ENCODE measurements around the gene CCNB1IP1. TPM values are rescaled to one million over a fixed set of nuclear protein-coding genes. Genes with fewer than 3 reads are reported as not detected.
A peak's percentile ranks its signal among the peaks of the same experiment; 100 is the strongest.
"Not testable (repeated sequence)": the region's sequence is repeated elsewhere in the genome, so short reads cannot be mapped to it uniquely, and the experiment has no call there.

Gene CCNB1IP1
- total and polyA plus RNA-seq, 5 donors from 2014 or later, result 9.7 to 21.2 (median 15.3) TPM

DNA sequence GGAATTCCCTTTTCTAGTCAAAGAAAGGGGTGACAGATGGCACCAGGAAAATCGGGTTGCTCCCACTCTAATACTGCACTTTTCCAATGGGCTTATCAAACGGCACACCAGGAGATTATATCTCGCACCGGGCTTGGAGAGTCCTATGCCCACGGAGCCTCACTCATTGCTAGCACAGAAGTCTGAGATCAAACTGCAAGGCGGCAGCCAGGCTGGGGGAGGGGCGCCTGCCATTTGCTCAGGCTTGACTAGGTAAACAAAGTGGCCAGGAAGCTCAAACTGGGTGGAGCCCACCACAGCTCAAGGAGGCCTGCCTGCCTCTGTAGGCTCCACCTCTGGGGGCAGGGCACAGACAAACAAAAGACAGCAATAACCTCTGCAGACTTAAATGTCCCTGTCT is 52.8 kb downstream of the CCNB1IP1 start:
- Mint-ChIP-seq H3K36me3 (peaks cover 60% of the 10 kb centered on the region), H3K27ac (peak overlapping the region; percentile 1 to 84 (median 82)), H3K4me3 (peak overlapping the region; percentile 44 to 61 (median 54)), H3K9me3 (peaks cover 2 to 20% (median 10%) of the 10 kb centered on the region in 7 donors), H3K4me1 (peaks cover 17 to 43% (median 27%) of the 10 kb centered on the region in 4 donors)
- not testable (repeated sequence) for H3K27ac ChIP-seq (ENCODE audit: insufficient read depth, low read length, poor library complexity, severe bottlenecking); H3K4me3 ChIP-seq (ENCODE audit: low read depth, low read length); H3K27me3 ChIP-seq (ENCODE audit: control insufficient read depth, insufficient read depth, low read length); H3K9me3 ChIP-seq (ENCODE audit: control insufficient read depth in 2 of 2, low read length in 2 of 2); H3K27me3 Mint-ChIP-seq; H3K36me3 ChIP-seq (ENCODE audit: control insufficient read depth, insufficient read depth, low read length); ATAC-seq (ENCODE audit: low read depth in 2 of 2)
- peaks cover 18% of the 10 kb centered on the region for H3K4me1 ChIP-seq (ENCODE audit: control insufficient read depth, insufficient read depth, low read length, poor library complexity, severe bottlenecking)
- peak in 2 of 3 donors; percentile 41 to 67 for DNase-seq

DNA sequence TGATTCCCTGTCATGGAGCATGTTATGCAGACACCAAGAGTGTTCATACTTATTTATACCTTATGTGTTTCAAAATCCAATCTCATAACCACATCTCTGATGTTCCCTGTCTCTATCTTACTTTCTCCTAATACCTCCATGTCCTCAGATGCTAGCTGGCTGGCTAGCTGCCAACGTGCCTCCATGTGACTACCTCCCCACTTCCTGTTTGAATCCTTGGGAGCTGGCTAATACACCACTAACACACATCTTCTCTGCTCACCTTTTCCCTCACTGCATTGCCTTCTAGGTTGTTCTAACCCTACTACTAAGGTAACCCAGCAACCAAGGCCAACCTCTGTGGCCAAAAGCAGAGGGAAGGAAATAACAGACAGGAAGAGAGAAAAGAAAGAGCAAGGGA is 54.7 kb downstream of the CCNB1IP1 start:
- Mint-ChIP-seq H3K36me3 (peaks cover 68% of the 10 kb centered on the region), H3K4me3 (peak overlapping the region in 2 of 4 donors; percentile 0 to 31), H3K27me3 (no peaks in the 10 kb centered on the region), H3K9me3 (peaks cover 4 to 30% (median 10%) of the 10 kb centered on the region in 7 donors), H3K27ac (peak overlapping the region in 2 of 3 donors; percentile 2 to 38), H3K4me1 (peaks cover 20 to 43% (median 27%) of the 10 kb centered on the region in 4 donors)
- ATAC-seq (ENCODE audit: low read depth in 2 of 2), result no peak
- no peak overlapping the region for H3K27ac ChIP-seq (ENCODE audit: insufficient read depth, low read length, poor library complexity, severe bottlenecking)
- H3K36me3 ChIP-seq (ENCODE audit: control insufficient read depth, insufficient read depth, low read length), result peaks cover 2% of the 10 kb centered on the region
- H3K9me3 ChIP-seq (ENCODE audit: control insufficient read depth in 2 of 2, low read length in 2 of 2), result peaks cover 0 to 12% of the 10 kb centered on the region in 2 experiments
- no peak overlapping the region for H3K4me3 ChIP-seq (ENCODE audit: low read depth, low read length)
- DNase-seq, result peak in 1 of 3 donors; percentile 54
- peaks cover 18% of the 10 kb centered on the region for H3K4me1 ChIP-seq (ENCODE audit: control insufficient read depth, insufficient read depth, low read length, poor library complexity, severe bottlenecking)
- no peaks in the 10 kb centered on the region for H3K27me3 ChIP-seq (ENCODE audit: control insufficient read depth, insufficient read depth, low read length)

DNA sequence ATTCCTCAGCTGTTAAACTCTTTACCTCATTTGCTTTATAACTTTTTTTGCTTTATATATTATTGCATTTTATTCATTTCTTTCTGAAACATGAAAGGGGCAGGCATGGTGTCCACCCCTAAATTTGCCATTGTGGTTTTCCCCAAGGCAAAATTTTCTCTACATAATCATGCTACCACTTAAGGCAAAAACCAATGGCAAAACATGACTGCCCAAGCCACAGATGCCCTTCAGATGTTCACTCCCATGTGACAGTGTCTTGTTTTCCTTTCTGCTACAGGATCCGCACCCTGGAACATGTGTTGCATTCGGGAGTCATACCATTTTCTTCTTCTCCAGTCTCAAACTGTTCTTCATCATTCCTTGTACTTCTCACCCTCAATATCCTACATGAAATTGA is 55.7 kb downstream of the CCNB1IP1 start:
- peaks cover 3 to 22% of the 10 kb centered on the region in 2 experiments for H3K9me3 ChIP-seq (ENCODE audit: control insufficient read depth in 2 of 2, low read length in 2 of 2)
- no peaks in the 10 kb centered on the region for H3K27me3 Mint-ChIP-seq

DNA sequence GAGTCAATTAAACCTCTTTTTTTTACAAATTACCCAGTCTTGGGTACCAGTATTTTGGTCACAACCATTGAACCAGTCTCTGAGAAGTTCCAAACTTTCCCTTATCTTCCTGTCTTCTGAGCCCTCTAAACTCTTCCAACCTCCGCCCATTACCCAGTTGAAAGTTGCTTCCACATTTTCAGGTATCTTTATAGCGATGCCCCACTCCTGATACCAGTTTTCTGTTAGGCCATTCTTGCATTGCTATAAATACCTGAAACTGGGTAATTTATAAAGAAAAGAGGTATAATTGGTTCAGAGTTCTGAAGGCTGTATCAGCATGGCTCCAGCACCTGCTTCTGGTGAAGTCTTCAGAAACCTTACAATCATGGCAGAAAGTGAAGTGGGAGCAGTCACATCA is 59.0 kb downstream of the CCNB1IP1 start:
- Mint-ChIP-seq H3K4me1 (peaks cover 10 to 20% (median 14%) of the 10 kb centered on the region in 4 donors), H3K9me3 (peaks cover 5 to 38% (median 12%) of the 10 kb centered on the region in 7 donors), H3K4me3 (no peak overlapping the region), H3K27me3 (no peaks in the 10 kb centered on the region), H3K27ac (no peak overlapping the region), H3K36me3 (peaks cover 48% of the 10 kb centered on the region)
- Histone ChIP-seq H3K4me1 (ENCODE audit: control insufficient read depth, insufficient read depth, low read length, poor library complexity, severe bottlenecking) (peaks cover 8% of the 10 kb centered on the region), H3K27me3 (ENCODE audit: control insufficient read depth, insufficient read depth, low read length) (no peaks in the 10 kb centered on the region), H3K36me3 (ENCODE audit: control insufficient read depth, insufficient read depth, low read length) (no peaks in the 10 kb centered on the region), H3K9me3 (ENCODE audit: control insufficient read depth in 2 of 2, low read length in 2 of 2) (peaks cover 9 to 33% of the 10 kb centered on the region in 2 experiments), H3K4me3 (ENCODE audit: low read depth, low read length) (no peak overlapping the region), H3K27ac (ENCODE audit: insufficient read depth, low read length, poor library complexity, severe bottlenecking) (no peak overlapping the region)
- ATAC-seq (ENCODE audit: low read depth in 2 of 2) (no peak), DNase-seq (no peak)

More for the DNA sequence above, 55.7 kb downstream of the CCNB1IP1 start:
- Mint-ChIP-seq H3K4me3 (no peak overlapping the region), H3K36me3 (peaks cover 61% of the 10 kb centered on the region), H3K4me1 (peaks cover 20 to 39% (median 27%) of the 10 kb centered on the region in 4 donors), H3K27ac (peak overlapping the region in 1 of 3 donors; percentile 75), H3K9me3 (peaks cover 4 to 32% (median 6%) of the 10 kb centered on the region in 7 donors)
- no peak for DNase-seq
- Histone ChIP-seq H3K27ac (ENCODE audit: insufficient read depth, low read length, poor library complexity, severe bottlenecking) (no peak overlapping the region), H3K36me3 (ENCODE audit: control insufficient read depth, insufficient read depth, low read length) (peaks cover 2% of the 10 kb centered on the region), H3K4me1 (ENCODE audit: control insufficient read depth, insufficient read depth, low read length, poor library complexity, severe bottlenecking) (peaks cover 18% of the 10 kb centered on the region), H3K4me3 (ENCODE audit: low read depth, low read length) (no peak overlapping the region), H3K27me3 (ENCODE audit: control insufficient read depth, insufficient read depth, low read length) (no peaks in the 10 kb centered on the region)
- no peak for ATAC-seq (ENCODE audit: low read depth in 2 of 2)

DNA sequence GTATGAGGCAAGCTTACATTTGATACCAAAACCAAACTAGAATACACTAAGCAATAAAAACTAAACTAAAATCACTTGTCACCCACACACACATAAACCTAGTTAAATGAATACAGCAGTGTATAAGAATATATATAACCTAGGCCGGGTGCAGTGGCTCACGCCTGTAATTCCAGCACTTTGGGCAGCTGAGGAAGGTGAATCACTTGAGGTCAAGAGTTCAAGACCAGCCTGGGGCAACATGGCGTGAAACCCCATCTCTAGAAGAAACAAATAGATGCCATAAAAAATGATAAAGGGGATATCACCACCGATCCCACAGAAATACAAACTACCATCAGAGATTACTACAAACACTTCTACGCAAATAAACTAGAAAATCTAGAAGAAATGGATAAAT is 68.7 kb downstream of the CCNB1IP1 start:
- not testable (repeated sequence) for H3K36me3 ChIP-seq (ENCODE audit: control insufficient read depth, insufficient read depth, low read length); H3K4me3 ChIP-seq (ENCODE audit: low read depth, low read length); DNase-seq; H3K9me3 ChIP-seq (ENCODE audit: control insufficient read depth in 2 of 2, low read length in 2 of 2); ATAC-seq (ENCODE audit: low read depth in 2 of 2); H3K4me1 ChIP-seq (ENCODE audit: control insufficient read depth, insufficient read depth, low read length, poor library complexity, severe bottlenecking); H3K27ac Mint-ChIP-seq; H3K27ac ChIP-seq (ENCODE audit: insufficient read depth, low read length, poor library complexity, severe bottlenecking); H3K27me3 Mint-ChIP-seq; H3K9me3 Mint-ChIP-seq; H3K4me3 Mint-ChIP-seq; H3K27me3 ChIP-seq (ENCODE audit: control insufficient read depth, insufficient read depth, low read length); H3K4me1 Mint-ChIP-seq
- H3K36me3 Mint-ChIP-seq, result peaks cover 26% of the 10 kb centered on the region

DNA sequence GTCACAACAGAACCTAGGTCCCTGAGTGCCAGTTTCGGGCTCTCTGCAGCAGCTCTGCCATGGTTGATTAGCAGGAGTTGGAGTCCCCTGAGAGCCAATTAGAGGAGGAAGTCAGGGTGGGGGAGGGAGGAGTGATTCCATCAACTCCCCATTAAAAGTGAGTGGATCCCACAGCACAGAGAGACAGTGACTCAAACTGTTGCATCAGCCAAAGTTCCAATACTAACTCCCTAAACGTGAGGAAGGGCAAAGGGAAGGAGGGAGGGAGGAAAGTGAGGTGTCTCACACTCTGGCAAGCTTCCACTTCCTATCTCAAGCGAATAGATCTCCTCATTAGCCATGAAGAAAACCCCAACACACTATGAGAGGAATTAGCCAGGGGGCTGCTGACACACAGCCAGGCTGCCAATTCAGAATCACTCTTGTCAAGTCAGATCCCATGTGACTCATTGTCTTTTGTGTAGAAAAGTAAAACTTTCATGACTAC is 70.4 kb downstream of the CCNB1IP1 start:
- no peak overlapping the region for H3K4me3 Mint-ChIP-seq
- no peaks in the 10 kb centered on the region for H3K27me3 Mint-ChIP-seq
- H3K4me1 Mint-ChIP-seq, result no peaks in the 10 kb centered on the region
- no peaks in the 10 kb centered on the region for H3K9me3 ChIP-seq (ENCODE audit: control insufficient read depth in 2 of 2, low read length in 2 of 2)
- ATAC-seq (ENCODE audit: low read depth in 2 of 2), result no peak
- H3K36me3 Mint-ChIP-seq, result peaks cover 26% of the 10 kb centered on the region
- H3K4me1 ChIP-seq (ENCODE audit: control insufficient read depth, insufficient read depth, low read length, poor library complexity, severe bottlenecking), result no peaks in the 10 kb centered on the region
- no peak overlapping the region for H3K27ac Mint-ChIP-seq
- H3K9me3 Mint-ChIP-seq, result peaks cover 0 to 3% (median 0%) of the 10 kb centered on the region in 7 donors
- no peak overlapping the region for H3K27ac ChIP-seq (ENCODE audit: insufficient read depth, low read length, poor library complexity, severe bottlenecking)
- H3K4me3 ChIP-seq (ENCODE audit: low read depth, low read length), result no peak overlapping the region
- H3K36me3 ChIP-seq (ENCODE audit: control insufficient read depth, insufficient read depth, low read length), result no peaks in the 10 kb centered on the region
- no peaks in the 10 kb centered on the region for H3K27me3 ChIP-seq (ENCODE audit: control insufficient read depth, insufficient read depth, low read length)
- no peak for DNase-seq

Other genes starting within 250 kb of the CCNB1IP1 start
- not detected for gene OR4K17, start 222.5 kb downstream of the CCNB1IP1 start, total RNA-seq
- gene OR4K17, start 222.5 kb downstream of the CCNB1IP1 start, polyA plus RNA-seq, result not detected
- not detected for gene OR4N5, start 194.5 kb downstream of the CCNB1IP1 start, total RNA-seq
- gene OR4N5, start 194.5 kb downstream of the CCNB1IP1 start, polyA plus RNA-seq, result not detected
- not detected for gene OR11G2, start 142.4 kb downstream of the CCNB1IP1 start, total RNA-seq
- gene OR11G2, start 142.4 kb downstream of the CCNB1IP1 start, polyA plus RNA-seq, result not detected
- gene OR11H6, start 109.6 kb downstream of the CCNB1IP1 start, total RNA-seq, result not detected
- gene OR11H6, start 109.6 kb downstream of the CCNB1IP1 start, polyA plus RNA-seq, result not detected
- gene OR11H7, start 104.3 kb downstream of the CCNB1IP1 start, total RNA-seq, result not detected
- gene OR11H7, start 104.3 kb downstream of the CCNB1IP1 start, polyA plus RNA-seq, result not detected
- not detected for gene OR11H4, start 94.0 kb downstream of the CCNB1IP1 start, total RNA-seq
- not detected for gene OR11H4, start 94.0 kb downstream of the CCNB1IP1 start, polyA plus RNA-seq
- 18.9 TPM for gene TTC5, start 27.3 kb downstream of the CCNB1IP1 start, total RNA-seq
- gene TTC5, start 27.3 kb downstream of the CCNB1IP1 start, polyA plus RNA-seq, result 10 to 100 TPM; 17.0 to 24.1 (median 19.0) TPM
- 18.5 TPM for gene PARP2, start 10.4 kb upstream of the CCNB1IP1 start, total RNA-seq
- 10 to 100 TPM in 1 of 4 donors, 1 to 10 TPM in 3; 5.2 to 10.3 (median 9.4) TPM for gene PARP2, start 10.4 kb upstream of the CCNB1IP1 start, polyA plus RNA-seq
- 63.8 TPM for gene TEP1, start 80.2 kb upstream of the CCNB1IP1 start, total RNA-seq
- 1 to 10 TPM; 2.8 to 7.1 (median 5.3) TPM for gene TEP1, start 80.2 kb upstream of the CCNB1IP1 start, polyA plus RNA-seq
- 0.72 TPM for gene KLHL33, start 102.9 kb upstream of the CCNB1IP1 start, total RNA-seq
- not detected for gene KLHL33, start 102.9 kb upstream of the CCNB1IP1 start, polyA plus RNA-seq
- gene OSGEP, start 121.5 kb upstream of the CCNB1IP1 start, total RNA-seq, result 40.8 TPM
- gene OSGEP, start 121.5 kb upstream of the CCNB1IP1 start, polyA plus RNA-seq, result 10 to 100 TPM; 27.3 to 34.2 (median 32.9) TPM
- gene APEX1, start 121.9 kb upstream of the CCNB1IP1 start, total RNA-seq, result 72.6 TPM
- 100 to 1,000 TPM in 2 of 4 donors, 10 to 100 TPM in 2; 81.8 to 121 (median 101) TPM for gene APEX1, start 121.9 kb upstream of the CCNB1IP1 start, polyA plus RNA-seq
- 65.6 TPM for gene PIP4P1, start 128.2 kb upstream of the CCNB1IP1 start, total RNA-seq
- 10 to 100 TPM; 24.7 to 38.3 (median 30.4) TPM for gene PIP4P1, start 128.2 kb upstream of the CCNB1IP1 start, polyA plus RNA-seq
- gene PNP, start 136.1 kb upstream of the CCNB1IP1 start, total RNA-seq, result 33.4 TPM
- gene PNP, start 136.1 kb upstream of the CCNB1IP1 start, polyA plus RNA-seq, result 10 to 100 TPM; 28.8 to 42.5 (median 40.3) TPM
- gene RNASE10, start 172.3 kb upstream of the CCNB1IP1 start, total RNA-seq, result not detected
- gene RNASE10, start 172.3 kb upstream of the CCNB1IP1 start, polyA plus RNA-seq, result under 1 TPM in 1 of 4 donors, not detected in 3; 0.33 TPM
- gene RNASE9, start 227.8 kb upstream of the CCNB1IP1 start, total RNA-seq, result not detected
- gene RNASE9, start 227.8 kb upstream of the CCNB1IP1 start, polyA plus RNA-seq, result not detected